Stimulated activated CD8-positive, alpha-beta memory T cell treated with anti-CD3 and anti-CD28 coated beads, Interleukin-2, amount 100 ng/mL, for 1 hour (primary cell): Measurements from ENCODE around the gene NUP54.

ENCODE experiments used
- DNase-seq, 2 donors: peaks; one replicate each; pipeline ENCODE4 v3.0.0-alpha.2; 2020; ENCODE audit warnings: low read depth in 2 of 2

NUP54 gene

GRCh38 chr4:76067652-76068286, 80.4 kb downstream of the NUP54 start:
- peak; percentile 15 to 47 for DNase-seq

DNA sequence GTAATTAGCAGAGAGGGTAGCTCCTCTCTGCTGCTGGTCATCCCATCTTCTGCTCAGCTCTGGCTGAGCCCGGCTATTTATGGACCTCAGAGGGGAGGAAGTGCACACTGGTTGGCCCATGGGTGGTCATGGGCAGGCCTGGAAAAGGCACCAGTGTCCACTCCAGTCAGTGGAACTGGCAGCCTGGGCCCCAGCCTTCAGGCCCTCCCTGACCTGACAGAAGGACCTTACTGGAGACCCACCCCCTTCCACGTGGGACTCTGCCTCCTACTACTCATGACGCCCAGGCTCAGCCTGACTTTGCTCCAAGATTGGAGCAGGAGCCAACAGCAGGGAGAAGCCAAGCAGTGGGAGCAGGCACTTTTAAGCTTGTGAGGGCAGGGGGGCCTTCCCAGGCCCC, 81.7 kb downstream of the NUP54 start:
- DNase-seq: no peak
